Stomach (tissue), 9 donors: ENCODE results near the gene MRPL12. TPM values are rescaled to one million over a fixed set of nuclear protein-coding genes. Genes with fewer than 3 reads are reported as not detected.

Experiments
- DNase-seq, 2 donors: peaks; one replicate each; pipeline versions ENCODE4 v3.0.0 to v3.0.0-alpha.2; 2013 to 2019
- H3K27ac ChIP-seq, 5 donors: fragments of 200-600 bp in 4 of 5; sonication (generic) in 4 of 5; one replicate each; pipeline ENCODE4 v1.5.1; 2013 to 2019; ENCODE audit warnings: mild to moderate bottlenecking in 1 of 5, moderate library complexity in 1 of 5
- H3K27me3 ChIP-seq, 3 donors: fragments of 200-600 bp; sonication (generic); one replicate each; pipeline ENCODE4 v1.5.1; 2017 to 2019; ENCODE audit warnings: mixed run types in 1 of 3
- H3K36me3 ChIP-seq, 4 donors: fragments of 200-600 bp; sonication (generic); 1 replicate in 3 of 4; 2 replicates in 1 of 4; pipeline ENCODE4 v1.5.1; 2016 to 2019
- H3K4me1 ChIP-seq, 4 donors: fragments of 200-600 bp; sonication (generic); one replicate each; pipeline ENCODE4 v1.5.1; 2016 to 2019
- H3K4me3 ChIP-seq, 4 donors: fragments of 200-600 bp; sonication (generic) in 3 of 4; one replicate each; pipeline ENCODE4 v1.5.1; 2016 to 2019; ENCODE audit warnings: mild to moderate bottlenecking in 1 of 4
- H3K9me3 ChIP-seq, 4 donors: fragments of 200-600 bp; sonication (generic); one replicate each; pipeline ENCODE4 v1.5.1; 2016 to 2019
- EP300 ChIP-seq: sonication (generic); formaldehyde crosslinking; IDR thresholded peaks from one replicate; pipeline ENCODE4 v1.6.1; 2017; ENCODE audit warnings: antibody characterized with exemption
- POLR2A ChIP-seq, 4 donors: fragments of 450-650 bp; IDR thresholded peaks; one replicate each; pipeline ENCODE4 v1.6.1; 2016; ENCODE audit warnings: antibody characterized with exemption in 4 of 4, control low read depth in 2 of 4, mild to moderate bottlenecking in 1 of 4, moderate library complexity in 1 of 4
- POLR2AphosphoS5 ChIP-seq, 3 donors: sonication (generic); formaldehyde crosslinking; IDR thresholded peaks; one replicate each; pipeline ENCODE4 v1.6.1; 2016; ENCODE audit warnings: antibody characterized with exemption in 3 of 3
- WGBS, 5 donors: extraction: QIAGEN DNeasy Blood & Tissue Kit in 3 of 5; methylation state at CpG; one replicate each; pipeline versions ENCODE4 v1.1.5 to v1.1.7; 2013 to 2018; 5-methylcytosine and 5-hydroxymethylcytosine counted together
- intact Hi-C: fragments of 100-400 bp; cut with DNase I; formaldehyde crosslinking; loops from one replicate; pipeline ENCODE4 v1.15.1; 2023; ENCODE audit warnings: low total_unique reads
- polyA plus RNA-seq, 3 donors: library from polyadenylated mRNA; stranded (reverse); fragments of 200-250 nt; gene quantifications; one replicate each; pipeline ENCODE4 v1.2.3, GENCODE V29; 2013
- total RNA-seq, 5 donors: library from RNA; depleted of rRNA; stranded (reverse); fragments of >200 nt; gene quantifications; one replicate each; pipeline versions ENCODE4 v1.1.0 to v1.2.3, GENCODE V29; 2014 to 2016
- TF ChIP-seq, protein P1 (sequence below), 7 experiments: fragments of 450-650 bp in 4 of 7; fragments of 200-600 bp in 3 of 7; sonication (generic) in 3 of 7; IDR thresholded peaks; one replicate each; pipeline ENCODE4 v1.5.1; 2016 to 2019; ENCODE audit warnings: antibody characterized with exemption in 7 of 7, control low read depth in 2 of 7, mild to moderate bottlenecking in 1 of 7
- donor health status: healthy with polysubstance abuse.
- donor health status: Bipolar disorder and iron deficiency.
- donor health status: healthy.

The MRPL12 gene
- total and polyA plus RNA-seq, 8 donors = 3.5 to 178 (median 71.0) TPM

DNA sequence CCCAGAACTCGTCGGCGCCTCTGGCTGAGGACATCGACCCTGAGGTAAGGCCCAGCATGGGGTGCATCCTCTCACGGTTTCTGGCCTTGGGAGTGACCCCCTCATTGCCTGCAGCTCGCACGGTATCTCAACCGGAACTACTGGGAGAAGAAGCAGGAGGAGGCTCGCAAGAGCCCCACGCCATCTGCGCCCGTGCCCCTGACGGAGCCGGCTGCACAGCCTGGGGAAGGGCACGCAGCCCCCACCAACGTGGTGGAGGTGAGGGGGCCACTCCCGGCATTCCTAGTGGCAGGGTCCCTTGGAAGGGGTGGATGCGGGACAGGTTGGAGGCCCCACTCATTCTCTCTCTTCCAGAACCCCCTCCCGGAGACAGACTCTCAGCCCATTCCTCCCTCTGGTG is 8.4 kb upstream of the MRPL12 start:
- H3K4me1 ChIP-seq = no peaks in the 10 kb centered on the region
- intact Hi-C loops = no loop called here
- WGBS, 5 donors = 90 to 97% (median 94%) methylated on average over 7 to 19 of the region's 19 CpGs
- no peaks in the 10 kb centered on the region for H3K9me3 ChIP-seq
- peaks cover 89 to 100% (median 100%) of the 10 kb centered on the region in 4 donors for H3K36me3 ChIP-seq
- H3K27me3 ChIP-seq = no peaks in the 10 kb centered on the region
- TF ChIP-seq, protein P1, sequence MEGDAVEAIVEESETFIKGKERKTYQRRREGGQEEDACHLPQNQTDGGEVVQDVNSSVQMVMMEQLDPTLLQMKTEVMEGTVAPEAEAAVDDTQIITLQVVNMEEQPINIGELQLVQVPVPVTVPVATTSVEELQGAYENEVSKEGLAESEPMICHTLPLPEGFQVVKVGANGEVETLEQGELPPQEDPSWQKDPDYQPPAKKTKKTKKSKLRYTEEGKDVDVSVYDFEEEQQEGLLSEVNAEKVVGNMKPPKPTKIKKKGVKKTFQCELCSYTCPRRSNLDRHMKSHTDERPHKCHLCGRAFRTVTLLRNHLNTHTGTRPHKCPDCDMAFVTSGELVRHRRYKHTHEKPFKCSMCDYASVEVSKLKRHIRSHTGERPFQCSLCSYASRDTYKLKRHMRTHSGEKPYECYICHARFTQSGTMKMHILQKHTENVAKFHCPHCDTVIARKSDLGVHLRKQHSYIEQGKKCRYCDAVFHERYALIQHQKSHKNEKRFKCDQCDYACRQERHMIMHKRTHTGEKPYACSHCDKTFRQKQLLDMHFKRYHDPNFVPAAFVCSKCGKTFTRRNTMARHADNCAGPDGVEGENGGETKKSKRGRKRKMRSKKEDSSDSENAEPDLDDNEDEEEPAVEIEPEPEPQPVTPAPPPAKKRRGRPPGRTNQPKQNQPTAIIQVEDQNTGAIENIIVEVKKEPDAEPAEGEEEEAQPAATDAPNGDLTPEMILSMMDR (IDR thresholded peaks at IDR 0.05) = no peak
- TF ChIP-seq POLR2AphosphoS5 (IDR thresholded peaks at IDR 0.05) = no peak
- H3K4me3 ChIP-seq = no peak overlapping the region
- no peak for DNase-seq
- no peak overlapping the region for H3K27ac ChIP-seq

DNA sequence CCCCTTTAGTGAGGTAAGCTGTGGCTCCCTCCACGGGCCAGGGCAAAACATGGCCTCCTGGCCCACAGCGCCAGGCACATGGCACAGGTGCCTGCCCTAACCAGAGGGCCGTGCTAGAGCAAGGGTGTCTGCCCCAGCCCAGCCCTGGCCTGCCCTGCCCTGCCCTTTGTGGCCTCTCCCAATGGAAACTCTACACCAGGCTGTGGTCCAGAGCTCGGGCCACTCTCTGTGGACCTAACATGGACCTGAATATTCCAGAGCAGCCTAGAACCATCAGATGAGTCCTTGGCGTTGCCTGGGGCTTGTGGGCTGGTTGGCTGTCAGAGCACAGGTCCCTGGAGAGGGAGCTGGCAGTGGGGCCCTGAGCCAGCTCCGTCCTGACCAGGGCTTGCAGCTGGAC is 8.0 kb upstream of the MRPL12 start:
- TF ChIP-seq POLR2AphosphoS5 (IDR thresholded peaks at IDR 0.05) (no peak), POLR2A (IDR thresholded peaks at IDR 0.05) (no peak)
- TF ChIP-seq, protein P1 (IDR thresholded peaks at IDR 0.05) = no peak
- intact Hi-C loops = no loop called here
- DNase-seq = no peak
- WGBS, 5 donors = 81 to 92% (median 84%) methylated on average over 4 to 6 of the region's 6 CpGs
- Histone ChIP-seq H3K4me1 (peaks cover 0 to under 1% (median under 1%) of the 10 kb centered on the region in 4 donors), H3K27ac (no peak overlapping the region), H3K4me3 (no peak overlapping the region), H3K9me3 (no peaks in the 10 kb centered on the region), H3K27me3 (no peaks in the 10 kb centered on the region), H3K36me3 (peaks cover 86 to 100% (median 100%) of the 10 kb centered on the region in 4 donors)

DNA sequence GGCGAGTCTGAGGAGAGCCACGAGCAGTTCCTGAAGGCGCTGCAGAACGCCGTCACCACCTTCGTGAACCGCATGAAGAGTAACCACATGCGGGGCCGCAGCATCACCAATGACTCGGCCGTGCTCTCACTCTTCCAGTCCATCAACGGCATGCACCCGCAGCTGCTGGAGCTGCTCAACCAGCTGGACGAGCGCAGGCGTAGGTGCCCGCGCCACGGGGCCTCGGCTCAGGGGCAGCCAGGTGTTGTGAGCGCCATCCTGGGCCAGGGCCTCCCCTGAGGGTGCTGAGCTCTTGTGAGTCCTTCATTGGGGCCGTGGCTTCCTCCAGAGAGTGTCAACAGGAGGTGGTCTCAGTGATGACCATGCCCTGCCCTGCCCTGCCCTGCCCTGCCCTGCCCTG is 7.4 kb upstream of the MRPL12 start:
- TF ChIP-seq POLR2A (IDR thresholded peaks at IDR 0.05) = no peak
- TF ChIP-seq, protein P1 (IDR thresholded peaks at IDR 0.05) = no peak
- Histone ChIP-seq H3K4me3 (no peak overlapping the region), H3K4me1 (peaks cover 5 to 6% (median 6%) of the 10 kb centered on the region in 4 donors), H3K36me3 (peaks cover 86 to 100% (median 100%) of the 10 kb centered on the region in 4 donors), H3K9me3 (no peaks in the 10 kb centered on the region), H3K27me3 (no peaks in the 10 kb centered on the region), H3K27ac (no peak overlapping the region)
- WGBS, 5 donors = 86 to 92% (median 88%) methylated on average over 17 to 22 of the region's 22 CpGs
- intact Hi-C loops = no loop called here
- DNase-seq = no peak

DNA sequence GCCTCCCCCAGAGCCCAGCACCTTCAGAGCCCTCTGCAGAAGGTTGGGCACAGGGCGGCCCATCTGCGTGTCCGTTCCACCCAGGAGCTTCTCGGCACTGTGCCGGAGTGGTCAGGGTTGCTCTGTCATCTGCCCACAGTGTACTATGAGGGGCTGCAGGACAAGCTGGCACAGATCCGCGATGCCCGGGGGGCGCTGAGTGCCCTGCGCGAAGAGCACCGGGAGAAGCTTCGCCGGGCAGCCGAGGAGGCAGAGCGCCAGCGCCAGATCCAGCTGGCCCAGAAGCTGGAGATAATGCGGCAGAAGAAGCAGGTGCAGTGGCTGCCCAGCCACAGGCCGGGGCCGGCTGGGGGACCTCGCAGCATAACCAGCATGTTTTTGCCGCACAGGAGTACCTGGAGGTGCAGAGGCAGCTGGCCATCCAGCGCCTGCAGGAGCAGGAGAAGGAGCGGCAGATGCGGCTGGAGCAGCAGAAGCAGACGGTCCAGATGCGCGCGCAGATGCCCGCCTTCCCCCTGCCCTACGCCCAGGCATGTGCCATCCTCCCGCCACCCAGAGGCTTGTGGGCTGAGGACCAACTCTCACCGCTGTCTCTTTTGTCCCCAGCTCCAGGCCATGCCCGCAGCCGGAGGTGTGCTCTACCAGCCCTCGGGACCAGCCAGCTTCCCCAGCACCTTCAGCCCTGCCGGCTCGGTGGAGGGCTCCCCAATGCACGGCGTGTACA is 6.8 kb upstream of the MRPL12 start:
- H3K4me3 ChIP-seq = no peak overlapping the region
- 90 to 95% (median 94%) methylated on average over 33 to 40 of the region's 40 CpGs for WGBS, 5 donors
- no peak overlapping the region for H3K27ac ChIP-seq
- peaks cover 11 to 12% (median 11%) of the 10 kb centered on the region in 4 donors for H3K4me1 ChIP-seq
- H3K9me3 ChIP-seq = no peaks in the 10 kb centered on the region
- TF ChIP-seq, protein P1 (IDR thresholded peaks at IDR 0.05) = no peak
- TF ChIP-seq POLR2AphosphoS5 (IDR thresholded peaks at IDR 0.05) (no peak), EP300 (no peak), POLR2A (IDR thresholded peaks at IDR 0.05) (no peak)
- DNase-seq = no peak
- intact Hi-C loops = no loop called here
- peaks cover 86 to 100% (median 100%) of the 10 kb centered on the region in 4 donors for H3K36me3 ChIP-seq
- no peaks in the 10 kb centered on the region for H3K27me3 ChIP-seq
